ENCODE data around the gene TNFAIP8.
A peak's percentile ranks its signal among the peaks of the same experiment; 100 is the strongest.
"Not testable (repeated sequence)": the region's sequence is repeated elsewhere in the genome, so short reads cannot be mapped to it uniquely, and the experiment has no call there.

The TNFAIP8 gene

GRCh38 chr5:119428166-119428565 is 72.3 kb downstream of the TNFAIP8 start:
- not testable (repeated sequence) for DNase-seq

GRCh38 chr5:119428574-119428973 is 72.8 kb downstream of the TNFAIP8 start:
- not testable (repeated sequence) for DNase-seq

- DNase-seq: not testable (repeated sequence)
These were observed 76.9 kb downstream of the TNFAIP8 start for GRCh38 chr5:119432674-119433237.

- peak; percentile 45 for DNase-seq
These were observed 79.8 kb downstream of the TNFAIP8 start for GRCh38 chr5:119435436-119436132.

GRCh38 chr5:119437785-119438586 is 82.2 kb downstream of the TNFAIP8 start:
- not testable (repeated sequence) for DNase-seq

- DNase-seq: not testable (repeated sequence)
These were observed 82.7 kb downstream of the TNFAIP8 start for GRCh38 chr5:119438587-119438917.

GRCh38 chr5:119439140-119439631 is 83.4 kb downstream of the TNFAIP8 start:
- DNase-seq: no peak

GRCh38 chr5:119439632-119440031 is 83.8 kb downstream of the TNFAIP8 start:
- not testable (repeated sequence) for DNase-seq

- DNase-seq: not testable (repeated sequence)
These were observed 88.8 kb downstream of the TNFAIP8 start for GRCh38 chr5:119444643-119445042.

- no peak for DNase-seq
These were observed 89.7 kb downstream of the TNFAIP8 start for GRCh38 chr5:119445544-119445943.

Data from eye (tissue), 1 donor.